Thyroid gland (tissue), 4 donors: Measurements from ENCODE around the gene BTBD6. TPM values are rescaled to one million over a fixed set of nuclear protein-coding genes. Genes with fewer than 3 reads are reported as not detected.

ENCODE experiments used
- DNase-seq, 2 donors: peaks; one replicate each; pipeline ENCODE4 v3.0.0-alpha.2; 2019
- H3K27ac ChIP-seq, 3 donors: fragments of 200-600 bp; sonication (generic); 1 replicate in 2 of 3; 2 replicates in 1 of 3; pipeline ENCODE4 v1.5.1; 2016 to 2019; ENCODE audit warnings: mild to moderate bottlenecking in 1 of 3, moderate library complexity in 1 of 3
- H3K27me3 ChIP-seq: fragments of 200-600 bp; sonication (generic); one replicate; pipeline ENCODE4 v1.5.1; 2019
- H3K36me3 ChIP-seq, 2 donors: fragments of 200-600 bp; sonication (generic); one replicate each; pipeline ENCODE4 v1.5.1; 2016 to 2019
- H3K4me1 ChIP-seq, 2 donors: fragments of 200-600 bp; sonication (generic); one replicate each; pipeline ENCODE4 v1.5.1; 2017 to 2019
- H3K4me3 ChIP-seq, 3 donors: fragments of 200-600 bp; sonication (generic); replicated peaks in 1 of 3; 1 replicate in 2 of 3; 2 replicates in 1 of 3; pipeline ENCODE4 v1.5.1; 2016; ENCODE audit warnings: mild to moderate bottlenecking in 1 of 3
- H3K9me3 ChIP-seq: fragments of 200-600 bp; sonication (generic); one replicate; pipeline ENCODE4 v1.5.1; 2017
- POLR2A ChIP-seq, 2 donors: fragments of 450-650 bp; IDR thresholded peaks; one replicate each; pipeline ENCODE4 v1.6.1; 2017; ENCODE audit warnings: antibody characterized with exemption in 2 of 2, mild to moderate bottlenecking in 2 of 2, moderate library complexity in 1 of 2
- WGBS, 2 donors: methylation state at CpG; one replicate each; pipeline ENCODE4 v1.1.5; 2017; 5-methylcytosine and 5-hydroxymethylcytosine counted together
- intact Hi-C: fragments of 100-400 bp; cut with DNase I; formaldehyde crosslinking; loops from one replicate; pipeline ENCODE4 v1.15.1; 2023
- total RNA-seq, 4 donors: library from RNA; depleted of rRNA; stranded (reverse); fragments of >200 nt; gene quantifications; one replicate each; pipeline ENCODE4 v1.2.3, GENCODE V29; 2016
- TF ChIP-seq, protein P1 (sequence below), 6 experiments: fragments of 200-600 bp in 3 of 6; fragments of 450-650 bp in 3 of 6; sonication (generic) in 3 of 6; IDR thresholded peaks; one replicate each; pipeline ENCODE4 v1.5.1; 2016 to 2019; ENCODE audit warnings: antibody characterized with exemption in 6 of 6, mild to moderate bottlenecking in 2 of 6, inconsistent platforms in 1 of 6, moderate library complexity in 1 of 6

BTBD6 gene
- total RNA-seq, 4 donors from 2014 or later = 35.9 to 58.2 (median 44.2) TPM

- Histone ChIP-seq H3K36me3 (peaks cover 18 to 32% of the 10 kb centered on the region in 2 donors), H3K9me3 (no peaks in the 10 kb centered on the region), H3K4me1 (no peaks in the 10 kb centered on the region), H3K27ac (no peak overlapping the region), H3K4me3 (no peak overlapping the region), H3K27me3 (no peaks in the 10 kb centered on the region)
- WGBS, 2 donors = 90 to 97% methylated on average over 8 to 10 of the region's 10 CpGs
- intact Hi-C loops = no loop called here
- TF ChIP-seq, protein P1, sequence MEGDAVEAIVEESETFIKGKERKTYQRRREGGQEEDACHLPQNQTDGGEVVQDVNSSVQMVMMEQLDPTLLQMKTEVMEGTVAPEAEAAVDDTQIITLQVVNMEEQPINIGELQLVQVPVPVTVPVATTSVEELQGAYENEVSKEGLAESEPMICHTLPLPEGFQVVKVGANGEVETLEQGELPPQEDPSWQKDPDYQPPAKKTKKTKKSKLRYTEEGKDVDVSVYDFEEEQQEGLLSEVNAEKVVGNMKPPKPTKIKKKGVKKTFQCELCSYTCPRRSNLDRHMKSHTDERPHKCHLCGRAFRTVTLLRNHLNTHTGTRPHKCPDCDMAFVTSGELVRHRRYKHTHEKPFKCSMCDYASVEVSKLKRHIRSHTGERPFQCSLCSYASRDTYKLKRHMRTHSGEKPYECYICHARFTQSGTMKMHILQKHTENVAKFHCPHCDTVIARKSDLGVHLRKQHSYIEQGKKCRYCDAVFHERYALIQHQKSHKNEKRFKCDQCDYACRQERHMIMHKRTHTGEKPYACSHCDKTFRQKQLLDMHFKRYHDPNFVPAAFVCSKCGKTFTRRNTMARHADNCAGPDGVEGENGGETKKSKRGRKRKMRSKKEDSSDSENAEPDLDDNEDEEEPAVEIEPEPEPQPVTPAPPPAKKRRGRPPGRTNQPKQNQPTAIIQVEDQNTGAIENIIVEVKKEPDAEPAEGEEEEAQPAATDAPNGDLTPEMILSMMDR (IDR thresholded peaks at IDR 0.05) = no peak
- no peak for TF ChIP-seq POLR2A (IDR thresholded peaks at IDR 0.05)
- DNase-seq = no peak
Measured at GRCh38 chr14:105213361-105213760, 35.0 kb upstream of the BTBD6 start.

- peaks cover 20 to 32% of the 10 kb centered on the region in 2 donors for H3K36me3 ChIP-seq
Measured at GRCh38 chr14:105214324-105214915, 33.9 kb upstream of the BTBD6 start.

DNA sequence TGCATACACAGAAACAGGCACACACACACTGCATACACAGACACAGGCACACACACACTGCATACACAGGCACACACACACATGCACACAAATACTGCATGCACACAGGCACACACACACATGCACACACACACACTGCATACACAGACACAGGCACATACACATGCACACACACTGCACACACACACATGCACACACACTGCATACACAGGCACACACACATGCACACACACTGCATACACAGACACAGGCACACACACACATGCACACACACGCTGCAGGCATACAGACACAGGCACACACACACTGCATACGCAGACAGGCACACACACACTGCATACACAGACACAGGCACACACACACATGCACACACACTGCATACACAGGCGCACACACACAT, 32.7 kb upstream of the BTBD6 start:
- 48 to 91% methylated on average over 3 of the region's 3 CpGs for WGBS, 2 donors
- peaks cover 11 to 21% of the 10 kb centered on the region in 2 donors for H3K36me3 ChIP-seq

More at GRCh38 chr14:105214324-105214915, 33.9 kb upstream of the BTBD6 start:
- 90 to 95% methylated on average over 12 to 13 of the region's 14 CpGs for WGBS, 2 donors
- no peak for DNase-seq
- intact Hi-C loops = no loop called here
- TF ChIP-seq, protein P1 (IDR thresholded peaks at IDR 0.05) = no peak
- no peak for TF ChIP-seq POLR2A (IDR thresholded peaks at IDR 0.05)
- Histone ChIP-seq H3K9me3 (no peaks in the 10 kb centered on the region), H3K4me1 (no peaks in the 10 kb centered on the region), H3K27me3 (no peaks in the 10 kb centered on the region), H3K4me3 (no peak overlapping the region), H3K27ac (no peak overlapping the region)

DNA sequence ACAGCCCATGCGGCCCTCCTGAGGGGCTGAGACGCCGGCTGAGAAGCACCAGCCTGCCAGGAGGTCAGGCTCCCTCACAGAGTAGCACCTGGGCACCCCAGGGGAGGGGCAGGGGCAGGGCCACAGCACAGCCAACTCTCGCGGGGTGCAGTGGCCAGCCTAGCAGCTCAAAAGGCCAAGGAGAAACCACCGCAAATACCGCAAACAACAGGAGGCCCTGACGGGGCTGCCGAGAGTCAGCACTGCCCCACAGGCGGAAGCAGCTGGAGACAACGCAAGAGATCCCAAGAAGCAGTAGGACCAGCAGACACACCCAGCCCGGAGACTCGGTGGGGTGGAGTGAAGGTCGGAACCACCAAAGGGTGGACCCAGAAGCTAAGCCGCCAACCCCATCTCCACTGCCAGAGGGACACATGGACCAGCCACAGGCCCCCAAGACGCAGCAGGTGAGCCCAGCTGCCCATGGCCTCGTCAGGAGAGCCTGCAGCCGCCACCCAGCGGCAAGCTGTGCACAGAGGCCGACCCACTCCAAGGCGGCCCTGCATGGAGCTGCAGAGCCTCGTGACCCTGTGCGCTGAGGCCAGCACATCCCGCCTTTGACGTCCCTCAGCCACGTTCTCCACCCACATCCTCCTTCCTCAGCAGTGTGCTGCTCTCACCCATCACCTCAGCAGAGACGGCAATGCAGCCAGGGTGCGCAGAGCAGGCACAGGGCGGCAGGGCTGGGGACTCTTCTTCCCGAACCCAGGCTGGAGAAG, 31.7 kb upstream of the BTBD6 start:
- no peaks in the 10 kb centered on the region for H3K9me3 ChIP-seq
- no peak overlapping the region for H3K27ac ChIP-seq
- H3K27me3 ChIP-seq = no peaks in the 10 kb centered on the region
- 90 to 95% methylated on average over 22 to 26 of the region's 30 CpGs for WGBS, 2 donors
- intact Hi-C loops = no loop called here
- no peak overlapping the region for H3K4me3 ChIP-seq
- TF ChIP-seq, protein P1 (IDR thresholded peaks at IDR 0.05) = no peak
- TF ChIP-seq POLR2A (IDR thresholded peaks at IDR 0.05) = no peak
- H3K4me1 ChIP-seq = peaks cover 14 to 17% of the 10 kb centered on the region in 2 donors
- DNase-seq = no peak
- H3K36me3 ChIP-seq = peaks cover 11 to 16% of the 10 kb centered on the region in 2 donors

More for the DNA sequence above, 32.7 kb upstream of the BTBD6 start:
- Histone ChIP-seq H3K4me3 (no peak overlapping the region), H3K9me3 (no peaks in the 10 kb centered on the region), H3K4me1 (peaks cover 5 to 7% of the 10 kb centered on the region in 2 donors), H3K27ac (no peak overlapping the region), H3K27me3 (no peaks in the 10 kb centered on the region)
- DNase-seq = no peak
- intact Hi-C loops = no loop called here
- TF ChIP-seq, protein P1 (IDR thresholded peaks at IDR 0.05) = no peak
- no peak for TF ChIP-seq POLR2A (IDR thresholded peaks at IDR 0.05)

GRCh38 chr14:105217774-105218173, 30.6 kb upstream of the BTBD6 start:
- intact Hi-C loops = no loop called here
- WGBS, 2 donors = 80% methylated on average over 6 of the region's 11 CpGs; no CpG with 5 or more reads in 1 of the 2 donors
- H3K36me3 ChIP-seq = peaks cover 11 to 16% of the 10 kb centered on the region in 2 donors
- TF ChIP-seq POLR2A (IDR thresholded peaks at IDR 0.05) = no peak
- TF ChIP-seq, protein P1 (IDR thresholded peaks at IDR 0.05) = no peak
- DNase-seq = peak; percentile 42 to 73
- H3K27ac ChIP-seq = peak overlapping the region in 1 of 3 donors; percentile 5
- no peaks in the 10 kb centered on the region for H3K9me3 ChIP-seq
- no peak overlapping the region for H3K4me3 ChIP-seq
- peaks cover 14 to 22% of the 10 kb centered on the region in 2 donors for H3K4me1 ChIP-seq
- H3K27me3 ChIP-seq = no peaks in the 10 kb centered on the region
